GM23338 (cell line): ENCODE measurements around the gene CRMP1. TPM values are rescaled to one million over a fixed set of nuclear protein-coding genes. Genes with fewer than 3 reads are reported as not detected.

Experiments used
- ATAC-seq: fragments of 200-7000 bp; cut with Tn5 transposase; 3 replicates; pipeline ENCODE4 v1.9.1; 2020
- DNase-seq: peaks from one replicate; pipeline ENCODE4 v3.0.0-alpha.2; 2015; ENCODE audit warnings: low spot score
- H2AFZ ChIP-seq: fragments of 200-600 bp; sonication (generic); 2 replicates; pipeline ENCODE4 v1.8.0; 2016; ENCODE audit warnings: antibody characterized with exemption, mild to moderate bottlenecking, moderate library complexity
- H3F3A ChIP-seq: fragments of 200-600 bp; sonication (generic); replicated peaks from 2 replicates; pipeline ENCODE4 v1.8.0; 2017; ENCODE audit warnings: antibody characterized with exemption, mixed run types, low read depth
- H3K27ac ChIP-seq: fragments of 200-600 bp; sonication (generic); 2 replicates; pipeline ENCODE4 v1.6.1; 2016; ENCODE audit warnings: low read depth
- H3K27me3 ChIP-seq: fragments of 200-600 bp; sonication (generic); 2 replicates; pipeline ENCODE4 v1.8.0; 2016; ENCODE audit warnings: mild to moderate bottlenecking, mixed run types, moderate library complexity; ENCODE audit not compliant: insufficient read depth
- H3K36me3 ChIP-seq: fragments of 200-600 bp; sonication (generic); 2 replicates; pipeline ENCODE4 v1.8.0; 2016; ENCODE audit warnings: mild to moderate bottlenecking; ENCODE audit not compliant: insufficient read depth
- H3K4me1 ChIP-seq: fragments of 200-600 bp; sonication (generic); 2 replicates; pipeline ENCODE4 v1.8.0; 2016; ENCODE audit warnings: mild to moderate bottlenecking, moderate library complexity; ENCODE audit not compliant: insufficient read depth
- H3K4me2 ChIP-seq: fragments of 200-600 bp; sonication (generic); 2 replicates; pipeline ENCODE4 v1.7.1; 2017; ENCODE audit warnings: mixed run types
- H3K4me3 ChIP-seq: fragments of 200-600 bp; sonication (generic); 2 replicates; pipeline ENCODE4 v1.6.1; 2016; ENCODE audit warnings: mixed run types
- H3K79me2 ChIP-seq: fragments of 200-600 bp; sonication (generic); replicated peaks from 2 replicates; pipeline ENCODE4 v1.8.0; 2017; ENCODE audit warnings: mild to moderate bottlenecking; ENCODE audit not compliant: insufficient read depth
- H3K9me2 ChIP-seq: fragments of 200-600 bp; sonication (generic); 2 replicates; pipeline ENCODE4 v1.8.0; 2017; ENCODE audit not compliant: insufficient read depth
- H4K20me1 ChIP-seq: fragments of 200-600 bp; sonication (generic); replicated peaks from 2 replicates; pipeline ENCODE4 v1.8.0; 2017; ENCODE audit warnings: mild to moderate bottlenecking; ENCODE audit not compliant: insufficient read depth
- H3K27ac Mint-ChIP-seq: 2 replicates; pipeline ENCODE4 v1.8.0; 2020; ENCODE audit warnings: inconsistent platforms, mild to moderate bottlenecking, moderate library complexity, mixed read lengths
- H3K27me3 Mint-ChIP-seq: 3 replicates; pipeline ENCODE4 v1.8.0; 2022; ENCODE audit warnings: low read depth, mild to moderate bottlenecking, moderate library complexity, mixed read lengths, inconsistent platforms; ENCODE audit not compliant: insufficient read depth, poor library complexity
- H3K36me3 Mint-ChIP-seq: 3 replicates; pipeline ENCODE4 v1.8.0; 2021; ENCODE audit warnings: low read depth, mild to moderate bottlenecking, inconsistent platforms, moderate library complexity, mixed read lengths
- H3K4me1 Mint-ChIP-seq: 3 replicates; pipeline ENCODE4 v1.8.0; 2020; ENCODE audit warnings: mild to moderate bottlenecking, inconsistent platforms, mixed read lengths
- H3K4me3 Mint-ChIP-seq: 3 replicates; pipeline ENCODE4 v1.8.0; 2021; ENCODE audit warnings: moderate library complexity, mild to moderate bottlenecking, inconsistent platforms, mixed read lengths
- H3K9me3 Mint-ChIP-seq: 3 replicates; pipeline ENCODE4 v1.8.0; 2020; ENCODE audit warnings: moderate library complexity, mild to moderate bottlenecking, inconsistent platforms, mixed read lengths
- CREB1 ChIP-seq: fragments of 250-450 bp; sonication (Bioruptor Pico); IDR thresholded peaks from 2 replicates; pipeline ENCODE4 v1.5.0; 2020; ENCODE audit warnings: low read depth, mild to moderate bottlenecking, moderate library complexity
- CTCF ChIP-seq, 2 experiments: fragments of 200-600 bp in 1 of 2; sonication (generic) in 1 of 2; conservative IDR thresholded peaks; 2 replicates each; pipeline versions ENCODE4 v1.5.1 to v1.6.1; 2016 to 2017; ENCODE audit warnings: antibody characterized with exemption in 2 of 2, low read depth in 2 of 2, mild to moderate bottlenecking in 2 of 2, moderate library complexity in 1 of 2
- EZH2 ChIP-seq: fragments of 200-600 bp; sonication (generic); IDR thresholded peaks from one replicate; pipeline ENCODE4 v1.8.0; 2017; ENCODE audit warnings: antibody characterized with exemption, mild to moderate bottlenecking, low read depth; ENCODE audit not compliant: unreplicated experiment
- EZH2phosphoT487 ChIP-seq: fragments of 200-600 bp; sonication (generic); IDR thresholded peaks from one replicate; pipeline ENCODE4 v1.8.1; 2018; ENCODE audit warnings: antibody characterized with exemption; ENCODE audit not compliant: unreplicated experiment
- POLR2AphosphoS5 ChIP-seq: IDR thresholded peaks from 2 replicates; pipeline ENCODE4 v1.6.1; 2016; ENCODE audit warnings: antibody characterized with exemption, low read depth
- REST ChIP-seq: IDR thresholded peaks from one replicate; pipeline ENCODE4 v1.6.1; 2018; ENCODE audit warnings: antibody characterized with exemption; ENCODE audit not compliant: unreplicated experiment
- ZNF114 ChIP-seq: fragments of 250-450 bp; sonication (Bioruptor Pico); IDR thresholded peaks from 2 replicates; pipeline ENCODE4 v1.5.0; 2020; ENCODE audit warnings: mild to moderate bottlenecking, moderate library complexity
- ZNF462 ChIP-seq: fragments of 250-450 bp; sonication (Bioruptor Pico); IDR thresholded peaks from 2 replicates; pipeline ENCODE4 v1.5.0; 2020; ENCODE audit warnings: mild to moderate bottlenecking, moderate library complexity
- polyA plus RNA-seq: library from polyadenylated mRNA; unstranded; fragments of >200 nt; fragmentation: Nextera tagmentation; extraction: Ambion mirVana; gene quantifications from 2 replicates; pipeline ENCODE4 v1.2.1, GENCODE V29; 2016
- total RNA-seq: library from RNA; depleted of rRNA; stranded (reverse); fragments of >200 nt; shearing (Covaris generic); gene quantifications from 2 replicates; pipeline ENCODE4 v1.2.3, GENCODE V29; 2014
- TF ChIP-seq, protein P1 (sequence below): IDR thresholded peaks from 2 replicates; pipeline ENCODE4 v1.6.1; 2016; ENCODE audit warnings: antibody characterized with exemption

Gene CRMP1
- total and polyA plus RNA-seq, 2 experiments from 2014 or later = 52.7 to 146 TPM

GRCh38 chr4:5787311-5787710 lies 105.6 kb downstream of the CRMP1 start (continued):
- TF ChIP-seq REST (no peak), ZNF114 (CRISPR knock-in tag) (no peak), CTCF (conservative IDR thresholded peaks at IDR 0.05; ENCODE audit: low read depth in 2 of 2) (no peak)
- TF ChIP-seq, protein P1, sequence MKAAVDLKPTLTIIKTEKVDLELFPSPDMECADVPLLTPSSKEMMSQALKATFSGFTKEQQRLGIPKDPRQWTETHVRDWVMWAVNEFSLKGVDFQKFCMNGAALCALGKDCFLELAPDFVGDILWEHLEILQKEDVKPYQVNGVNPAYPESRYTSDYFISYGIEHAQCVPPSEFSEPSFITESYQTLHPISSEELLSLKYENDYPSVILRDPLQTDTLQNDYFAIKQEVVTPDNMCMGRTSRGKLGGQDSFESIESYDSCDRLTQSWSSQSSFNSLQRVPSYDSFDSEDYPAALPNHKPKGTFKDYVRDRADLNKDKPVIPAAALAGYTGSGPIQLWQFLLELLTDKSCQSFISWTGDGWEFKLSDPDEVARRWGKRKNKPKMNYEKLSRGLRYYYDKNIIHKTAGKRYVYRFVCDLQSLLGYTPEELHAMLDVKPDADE = no peak

DNA sequence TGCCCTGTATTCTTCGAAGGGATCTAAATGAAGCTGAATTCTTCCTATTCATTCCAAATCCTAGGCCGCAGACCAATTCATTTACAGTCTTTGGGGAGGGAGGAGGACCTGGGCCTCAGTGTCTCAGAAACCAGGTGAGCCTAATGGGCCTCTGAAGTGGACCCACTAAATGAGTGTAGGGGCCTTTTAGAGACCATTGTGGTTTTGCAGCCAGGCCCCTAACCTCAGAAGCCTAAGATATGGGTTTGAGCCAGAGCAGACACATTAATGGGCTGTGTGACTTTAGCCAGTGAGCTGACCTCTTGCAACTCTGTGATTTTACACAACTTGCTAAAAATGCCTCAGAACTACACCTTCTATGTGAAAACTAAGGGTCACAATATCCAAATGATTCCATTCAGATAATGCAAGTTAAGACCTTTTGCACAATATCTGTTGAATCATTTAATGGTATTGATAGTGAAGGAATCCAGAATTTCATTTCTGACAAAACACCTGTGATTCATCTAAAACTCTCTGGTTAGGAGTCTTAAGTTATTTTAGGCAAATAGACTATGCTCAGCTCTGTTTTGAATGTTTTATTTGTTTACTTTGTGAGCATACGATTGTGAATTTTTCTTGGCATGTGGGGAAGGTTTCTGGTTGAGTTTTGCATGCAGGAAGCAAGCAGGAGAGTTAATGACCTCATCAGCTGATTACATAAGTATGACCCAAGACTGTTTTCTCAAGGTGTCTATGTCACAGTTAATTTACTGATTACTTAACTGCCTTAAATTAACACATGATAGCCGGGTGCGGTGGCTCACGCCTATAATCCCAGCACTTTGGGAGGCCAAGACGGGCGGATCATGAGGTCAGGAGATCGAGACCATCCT lies 106.8 kb downstream of the CRMP1 start:
- DNase-seq (no peak), ATAC-seq (no peak)
- Mint-ChIP-seq H3K4me3 (no peak overlapping the region), H3K27ac (no peak overlapping the region), H3K9me3 (no peaks in the 10 kb centered on the region), H3K27me3 (peaks cover 3% of the 10 kb centered on the region), H3K4me1 (peaks cover 7% of the 10 kb centered on the region; the same call in 1 of the 3 replicates), H3K36me3 (peaks cover 39% of the 10 kb centered on the region)
- no peaks in the 10 kb centered on the region for H3K36me3 ChIP-seq
- H3F3A ChIP-seq = no peaks in the 10 kb centered on the region
- no peaks in the 10 kb centered on the region for H3K79me2 ChIP-seq
- H3K27ac ChIP-seq = 0 out of 2 replicates have a peak overlapping the region, but pooled peaks have one; percentile 26
- no peaks in the 10 kb centered on the region for H3K9me2 ChIP-seq
- H4K20me1 ChIP-seq = no peaks in the 10 kb centered on the region
- H2AFZ ChIP-seq = no peak overlapping the region
- H3K27me3 ChIP-seq = no peaks in the 10 kb centered on the region
- H3K4me1 ChIP-seq = no peaks in the 10 kb centered on the region
- H3K4me3 ChIP-seq = no peak overlapping the region
- no peak overlapping the region for H3K4me2 ChIP-seq
- TF ChIP-seq ZNF462 (CRISPR knock-in tag) (no peak), EZH2 (no peak), POLR2AphosphoS5 (no peak), EZH2phosphoT487 (no peak), CREB1 (CRISPR knock-in tag) (no peak), ZNF114 (CRISPR knock-in tag) (no peak)
- TF ChIP-seq, protein P1 = no peak
